ENCODE results near the gene RNU6-1.

Gene RNU6-1

GRCh38 chr15:67820122-67820991 is 19.5 kb downstream of the RNU6-1 start:
- Histone ChIP-seq H3K36me3 (ENCODE audit: insufficient read depth, low read length) (peaks cover 3% of the 10 kb centered on the region), H3K9ac (ENCODE audit: low read length) (no peak overlapping the region), H3K4me3 (ENCODE audit: low read depth, low read length, poor library complexity, severe bottlenecking) (no peak overlapping the region), H3K9me3 (ENCODE audit: low read length) (0 out of 2 replicates have a peak, but pooled peaks cover 3% of the 10 kb centered on the region), H3K4me1 (ENCODE audit: insufficient read depth, low read length, severe bottlenecking) (peaks cover 22% of the 10 kb centered on the region), H3K27me3 (ENCODE audit: insufficient read depth, low read length) (no peaks in the 10 kb centered on the region), H3K27ac (ENCODE audit: low read depth, low read length, poor library complexity, severe bottlenecking) (no peak overlapping the region), H3K79me2 (ENCODE audit: insufficient read depth, low read length) (0 out of 2 replicates have a peak, but pooled peaks cover 3% of the 10 kb centered on the region), H2AFZ (ENCODE audit: low read length) (no peak overlapping the region), H3K9me2 (ENCODE audit: low read depth, low read length) (no peaks in the 10 kb centered on the region), H3F3A (ENCODE audit: insufficient read depth, low read length) (no peaks in the 10 kb centered on the region), H3K4me2 (ENCODE audit: low read length) (no peak overlapping the region), H4K20me1 (ENCODE audit: insufficient read depth, low read length) (no peaks in the 10 kb centered on the region)
- TF ChIP-seq, protein P1, sequence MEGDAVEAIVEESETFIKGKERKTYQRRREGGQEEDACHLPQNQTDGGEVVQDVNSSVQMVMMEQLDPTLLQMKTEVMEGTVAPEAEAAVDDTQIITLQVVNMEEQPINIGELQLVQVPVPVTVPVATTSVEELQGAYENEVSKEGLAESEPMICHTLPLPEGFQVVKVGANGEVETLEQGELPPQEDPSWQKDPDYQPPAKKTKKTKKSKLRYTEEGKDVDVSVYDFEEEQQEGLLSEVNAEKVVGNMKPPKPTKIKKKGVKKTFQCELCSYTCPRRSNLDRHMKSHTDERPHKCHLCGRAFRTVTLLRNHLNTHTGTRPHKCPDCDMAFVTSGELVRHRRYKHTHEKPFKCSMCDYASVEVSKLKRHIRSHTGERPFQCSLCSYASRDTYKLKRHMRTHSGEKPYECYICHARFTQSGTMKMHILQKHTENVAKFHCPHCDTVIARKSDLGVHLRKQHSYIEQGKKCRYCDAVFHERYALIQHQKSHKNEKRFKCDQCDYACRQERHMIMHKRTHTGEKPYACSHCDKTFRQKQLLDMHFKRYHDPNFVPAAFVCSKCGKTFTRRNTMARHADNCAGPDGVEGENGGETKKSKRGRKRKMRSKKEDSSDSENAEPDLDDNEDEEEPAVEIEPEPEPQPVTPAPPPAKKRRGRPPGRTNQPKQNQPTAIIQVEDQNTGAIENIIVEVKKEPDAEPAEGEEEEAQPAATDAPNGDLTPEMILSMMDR (IDR thresholded peaks at IDR 0.05; ENCODE audit: low read length), result no peak
- TF ChIP-seq EZH2 (IDR thresholded peaks at IDR 0.05; ENCODE audit: borderline replicate concordance, low read length), result no peak

DNA sequence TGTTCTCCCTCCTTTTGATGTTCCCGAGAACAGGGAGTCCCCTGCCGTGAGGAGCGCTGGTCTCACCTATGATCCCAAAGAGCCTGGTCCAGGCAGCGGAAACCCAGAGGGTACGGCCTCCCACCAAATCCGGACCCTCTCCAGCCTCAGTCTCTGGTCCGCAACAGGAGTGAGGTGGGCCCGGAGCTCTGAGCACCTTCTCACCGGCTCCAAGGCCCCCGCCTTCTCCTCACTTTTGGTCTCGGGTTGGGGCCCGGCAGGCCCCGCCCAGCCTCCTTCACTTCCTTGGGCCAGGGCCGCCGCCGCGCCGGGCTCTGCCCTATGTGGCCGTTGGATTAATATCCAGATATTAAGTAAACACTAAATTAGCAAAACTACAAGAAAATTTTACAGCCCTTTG is 20.2 kb downstream of the RNU6-1 start:
- no peaks in the 10 kb centered on the region for H3F3A ChIP-seq (ENCODE audit: insufficient read depth, low read length)
- H3K9ac ChIP-seq (ENCODE audit: low read length), result no peak overlapping the region
- no peaks in the 10 kb centered on the region for H3K27me3 ChIP-seq (ENCODE audit: insufficient read depth, low read length)
- H4K20me1 ChIP-seq (ENCODE audit: insufficient read depth, low read length), result no peaks in the 10 kb centered on the region
- TF ChIP-seq, protein P1 (IDR thresholded peaks at IDR 0.05; ENCODE audit: low read length), result no peak
- no peak for TF ChIP-seq EZH2 (IDR thresholded peaks at IDR 0.05; ENCODE audit: borderline replicate concordance, low read length)
- no peak overlapping the region for H3K27ac ChIP-seq (ENCODE audit: low read depth, low read length, poor library complexity, severe bottlenecking)
- H3K4me3 ChIP-seq (ENCODE audit: low read depth, low read length, poor library complexity, severe bottlenecking), result no peak overlapping the region
- H3K36me3 ChIP-seq (ENCODE audit: insufficient read depth, low read length), result no peaks in the 10 kb centered on the region; the same call in 1 of the 2 replicates
- no peak overlapping the region for H2AFZ ChIP-seq (ENCODE audit: low read length)
- H3K4me2 ChIP-seq (ENCODE audit: low read length), result no peak overlapping the region
- H3K9me2 ChIP-seq (ENCODE audit: low read depth, low read length), result no peaks in the 10 kb centered on the region
- H3K4me1 ChIP-seq (ENCODE audit: insufficient read depth, low read length, severe bottlenecking), result peaks cover 17% of the 10 kb centered on the region
- no peaks in the 10 kb centered on the region for H3K79me2 ChIP-seq (ENCODE audit: insufficient read depth, low read length)
- H3K9me3 ChIP-seq (ENCODE audit: low read length), result 0 out of 2 replicates have a peak, but pooled peaks cover 3% of the 10 kb centered on the region

DNA sequence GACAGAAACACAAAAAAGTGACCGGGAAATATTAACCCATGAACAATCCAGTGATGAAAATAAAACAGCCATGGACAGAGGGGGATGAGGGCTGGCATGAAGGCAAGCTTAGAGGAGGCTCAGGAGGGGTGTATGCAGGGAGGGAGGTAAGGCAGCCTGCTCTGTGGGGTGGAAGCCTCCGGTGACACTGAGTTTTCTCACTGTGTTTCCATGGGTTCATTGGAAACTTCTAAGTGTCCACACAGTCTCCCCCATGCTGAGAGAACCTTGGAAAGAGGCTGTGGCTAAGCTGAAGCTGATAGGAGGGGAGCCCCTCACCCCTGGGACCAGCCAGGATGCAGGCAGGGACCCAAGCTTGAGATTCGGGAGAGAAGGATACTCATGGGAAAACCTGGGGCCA is 21.4 kb downstream of the RNU6-1 start:
- Histone ChIP-seq H3K27ac (ENCODE audit: low read depth, low read length, poor library complexity, severe bottlenecking) (no peak overlapping the region), H3K27me3 (ENCODE audit: insufficient read depth, low read length) (no peaks in the 10 kb centered on the region), H3K79me2 (ENCODE audit: insufficient read depth, low read length) (no peaks in the 10 kb centered on the region), H2AFZ (ENCODE audit: low read length) (no peak overlapping the region), H3K4me1 (ENCODE audit: insufficient read depth, low read length, severe bottlenecking) (peaks cover 20% of the 10 kb centered on the region), H3K9me2 (ENCODE audit: low read depth, low read length) (no peaks in the 10 kb centered on the region), H3K4me2 (ENCODE audit: low read length) (no peak overlapping the region), H3K9me3 (ENCODE audit: low read length) (0 out of 2 replicates have a peak, but pooled peaks cover 3% of the 10 kb centered on the region), H3K36me3 (ENCODE audit: insufficient read depth, low read length) (no peaks in the 10 kb centered on the region; the same call in 1 of the 2 replicates), H3K9ac (ENCODE audit: low read length) (no peak overlapping the region), H3K4me3 (ENCODE audit: low read depth, low read length, poor library complexity, severe bottlenecking) (no peak overlapping the region), H4K20me1 (ENCODE audit: insufficient read depth, low read length) (no peaks in the 10 kb centered on the region), H3F3A (ENCODE audit: insufficient read depth, low read length) (no peaks in the 10 kb centered on the region)
- no peak for TF ChIP-seq EZH2 (IDR thresholded peaks at IDR 0.05; ENCODE audit: borderline replicate concordance, low read length)
- TF ChIP-seq, protein P1 (IDR thresholded peaks at IDR 0.05; ENCODE audit: low read length), result no peak

Measured in OCI-LY1 (cell line).